ENCODE results near the gene PLGRKT.

Gene PLGRKT

DNA sequence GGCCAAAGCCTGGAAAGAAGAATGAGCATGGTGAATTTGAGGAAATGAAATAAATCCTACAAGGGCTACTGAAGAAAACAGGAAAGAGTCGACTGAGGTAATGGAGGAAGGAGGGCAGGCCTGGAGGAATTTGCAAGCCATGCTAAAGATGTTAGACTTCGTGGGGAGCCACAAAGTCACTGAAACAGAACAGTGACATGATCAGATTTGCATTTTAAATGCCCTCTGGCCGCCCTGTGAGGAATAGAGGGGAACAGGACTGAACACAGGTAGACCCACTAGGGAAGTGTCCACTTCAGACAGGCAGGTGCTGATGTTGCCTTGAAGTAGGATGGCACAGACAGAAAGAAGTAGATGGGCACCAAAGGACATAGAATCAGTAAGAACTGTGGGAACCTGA, 55.2 kb downstream of the PLGRKT start:
- H2BK5ac ChIP-seq (ENCODE audit: low read depth, low read length, poor library complexity) = no peak overlapping the region
- no peak overlapping the region for H3K4me2 ChIP-seq (ENCODE audit: low read length)
- H3K27ac ChIP-seq (ENCODE audit: low read depth, low read length) = no peak overlapping the region
- no peak overlapping the region for H4K8ac ChIP-seq (ENCODE audit: low read depth, low read length)
- no peak overlapping the region for H3K4me3 ChIP-seq (ENCODE audit: low read depth, low read length)
- no peak overlapping the region for H4K12ac ChIP-seq (ENCODE audit: low read depth, low read length)
- H3K23ac ChIP-seq (ENCODE audit: low read length) = no peak overlapping the region
- no peaks in the 10 kb centered on the region for H3K36me3 ChIP-seq (ENCODE audit: control insufficient read depth in 1 of 2, insufficient read depth in 2 of 2, low read length in 2 of 2)
- H3K14ac ChIP-seq (ENCODE audit: low read length) = no peak overlapping the region
- H2AK5ac ChIP-seq (ENCODE audit: low read length) = no peak overlapping the region
- no peaks in the 10 kb centered on the region for H3K79me2 ChIP-seq (ENCODE audit: control insufficient read depth, insufficient read depth, low read length, poor library complexity)
- H3K18ac ChIP-seq (ENCODE audit: low read length) = no peak overlapping the region
- no peak overlapping the region for H2BK12ac ChIP-seq (ENCODE audit: low read length)
- H3K9me3 ChIP-seq (ENCODE audit: insufficient read depth, low read depth, low read length) = no peaks in the 10 kb centered on the region
- no peak overlapping the region for H2BK120ac ChIP-seq (ENCODE audit: insufficient read depth, low read length, poor library complexity)
- no CpG with 5 or more reads among the region's 3 CpGs for WGBS (ENCODE audit: extremely low coverage, insufficient coverage, insufficient read length)
- H4K91ac ChIP-seq (ENCODE audit: low read depth, low read length) = no peak overlapping the region
- no peaks in the 10 kb centered on the region for H3K4me1 ChIP-seq (ENCODE audit: control insufficient read depth in 1 of 2, insufficient read depth in 2 of 2, low read length in 2 of 2)
- no peak for DNase-seq
- peaks cover 2% of the 10 kb centered on the region for H3K79me1 ChIP-seq (ENCODE audit: low read length)
- no peak overlapping the region for H3K4ac ChIP-seq (ENCODE audit: low read depth, low read length)
- no peak overlapping the region for H3K9ac ChIP-seq (ENCODE audit: low read length)
- H3K27me3 ChIP-seq (ENCODE audit: insufficient read depth, low read length) = no peaks in the 10 kb centered on the region
- no peak overlapping the region for H2AFZ ChIP-seq (ENCODE audit: insufficient read depth, low read length, poor library complexity)

GRCh38 chr9:5375790-5376477, 61.8 kb downstream of the PLGRKT start:
- H3K36me3 ChIP-seq (ENCODE audit: control insufficient read depth in 1 of 2, insufficient read depth in 2 of 2, low read length in 2 of 2) = no peaks in the 10 kb centered on the region
- H3K27me3 ChIP-seq (ENCODE audit: insufficient read depth, low read length) = no peaks in the 10 kb centered on the region
- no peaks in the 10 kb centered on the region for H3K9me3 ChIP-seq (ENCODE audit: insufficient read depth, low read depth, low read length)
- peaks cover 3% of the 10 kb centered on the region for H3K79me1 ChIP-seq (ENCODE audit: low read length)
- no peak overlapping the region for H3K4me3 ChIP-seq (ENCODE audit: low read depth, low read length)
- no peak overlapping the region for H4K8ac ChIP-seq (ENCODE audit: low read depth, low read length)
- H2BK12ac ChIP-seq (ENCODE audit: low read length) = no peak overlapping the region
- no peak overlapping the region for H2AK5ac ChIP-seq (ENCODE audit: low read length)
- no peak overlapping the region for H2BK5ac ChIP-seq (ENCODE audit: low read depth, low read length, poor library complexity)
- H3K9ac ChIP-seq (ENCODE audit: low read length) = no peak overlapping the region
- no peak overlapping the region for H3K23ac ChIP-seq (ENCODE audit: low read length)
- no CpG with 5 or more reads among the region's 6 CpGs for WGBS (ENCODE audit: extremely low coverage, insufficient coverage, insufficient read length)
- no peak for DNase-seq
- no peak overlapping the region for H3K14ac ChIP-seq (ENCODE audit: low read length)
- H3K27ac ChIP-seq (ENCODE audit: low read depth, low read length) = no peak overlapping the region
- no peak overlapping the region for H3K4ac ChIP-seq (ENCODE audit: low read depth, low read length)
- no peak overlapping the region for H3K4me2 ChIP-seq (ENCODE audit: low read length)
- H3K4me1 ChIP-seq (ENCODE audit: control insufficient read depth in 1 of 2, insufficient read depth in 2 of 2, low read length in 2 of 2) = peaks cover 2 to 11% of the 10 kb centered on the region in 2 experiments
- no peak overlapping the region for H4K12ac ChIP-seq (ENCODE audit: low read depth, low read length)
- H4K91ac ChIP-seq (ENCODE audit: low read depth, low read length) = no peak overlapping the region
- H3K79me2 ChIP-seq (ENCODE audit: control insufficient read depth, insufficient read depth, low read length, poor library complexity) = no peaks in the 10 kb centered on the region
- no peak overlapping the region for H3K18ac ChIP-seq (ENCODE audit: low read length)
- H2AFZ ChIP-seq (ENCODE audit: insufficient read depth, low read length, poor library complexity) = no peak overlapping the region
- no peak overlapping the region for H2BK120ac ChIP-seq (ENCODE audit: insufficient read depth, low read length, poor library complexity)

GRCh38 chr9:5375091-5375490, 62.6 kb downstream of the PLGRKT start:
- Histone ChIP-seq H3K9me3 (ENCODE audit: insufficient read depth, low read depth, low read length) (no peaks in the 10 kb centered on the region), H3K14ac (ENCODE audit: low read length) (no peak overlapping the region), H3K4me3 (ENCODE audit: low read depth, low read length) (no peak overlapping the region), H2BK120ac (ENCODE audit: insufficient read depth, low read length, poor library complexity) (no peak overlapping the region), H3K4ac (ENCODE audit: low read depth, low read length) (no peak overlapping the region), H4K8ac (ENCODE audit: low read depth, low read length) (no peak overlapping the region), H3K9ac (ENCODE audit: low read length) (no peak overlapping the region), H3K27me3 (ENCODE audit: insufficient read depth, low read length) (no peaks in the 10 kb centered on the region), H3K79me2 (ENCODE audit: control insufficient read depth, insufficient read depth, low read length, poor library complexity) (no peaks in the 10 kb centered on the region), H3K27ac (ENCODE audit: low read depth, low read length) (no peak overlapping the region), H2BK5ac (ENCODE audit: low read depth, low read length, poor library complexity) (no peak overlapping the region), H3K4me2 (ENCODE audit: low read length) (no peak overlapping the region), H2AK5ac (ENCODE audit: low read length) (no peak overlapping the region), H3K23ac (ENCODE audit: low read length) (no peak overlapping the region), H3K18ac (ENCODE audit: low read length) (no peak overlapping the region), H3K36me3 (ENCODE audit: control insufficient read depth in 1 of 2, insufficient read depth in 2 of 2, low read length in 2 of 2) (no peaks in the 10 kb centered on the region), H3K79me1 (ENCODE audit: low read length) (peaks cover 3% of the 10 kb centered on the region), H4K12ac (ENCODE audit: low read depth, low read length) (no peak overlapping the region), H3K4me1 (ENCODE audit: control insufficient read depth in 1 of 2, insufficient read depth in 2 of 2, low read length in 2 of 2) (peaks cover 2 to 11% of the 10 kb centered on the region in 2 experiments), H2AFZ (ENCODE audit: insufficient read depth, low read length, poor library complexity) (no peak overlapping the region), H2BK12ac (ENCODE audit: low read length) (no peak overlapping the region), H4K91ac (ENCODE audit: low read depth, low read length) (no peak overlapping the region)
- no CpG with 5 or more reads among the region's 1 CpG for WGBS (ENCODE audit: extremely low coverage, insufficient coverage, insufficient read length)
- no peak for DNase-seq

DNA sequence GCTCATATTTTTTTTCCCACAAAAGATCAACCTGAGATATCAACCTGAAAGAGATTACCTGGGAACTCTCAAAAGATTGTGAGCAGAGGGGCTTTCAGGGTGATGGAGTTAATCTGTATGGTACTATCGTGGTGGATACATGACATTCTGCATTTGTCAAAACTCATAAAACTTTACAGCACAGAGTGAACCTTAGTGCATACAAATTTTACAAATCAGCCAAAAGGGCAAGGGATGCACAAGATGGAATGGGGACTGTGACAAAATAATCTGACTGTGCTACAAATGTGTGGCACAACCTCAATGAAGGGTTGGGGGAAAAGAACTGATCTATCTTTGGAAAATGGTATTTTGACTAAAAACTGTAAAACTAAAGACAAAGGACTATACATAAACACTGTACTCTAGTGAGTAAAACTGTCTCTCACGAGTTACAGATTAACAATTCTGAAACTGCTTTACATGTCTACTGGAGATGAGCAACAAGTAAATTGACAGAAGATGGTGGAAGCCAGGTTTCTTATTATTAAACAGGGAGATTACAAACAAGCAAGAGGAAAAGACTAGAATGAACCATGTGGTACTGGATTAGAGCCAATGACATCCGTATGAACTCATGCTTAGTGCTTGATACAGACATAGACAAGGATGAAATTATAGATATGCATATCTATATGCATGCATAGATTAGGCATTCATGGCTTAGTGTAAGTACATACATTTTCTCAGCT, 73.3 kb downstream of the PLGRKT start:
- no peak overlapping the region for H2BK120ac ChIP-seq (ENCODE audit: insufficient read depth, low read length, poor library complexity)
- no peak overlapping the region for H3K9ac ChIP-seq (ENCODE audit: low read length)
- no peaks in the 10 kb centered on the region for H3K4me1 ChIP-seq (ENCODE audit: control insufficient read depth in 1 of 2, insufficient read depth in 2 of 2, low read length in 2 of 2)
- no CpG with 5 or more reads among the region's 3 CpGs for WGBS (ENCODE audit: extremely low coverage, insufficient coverage, insufficient read length)
- H4K12ac ChIP-seq (ENCODE audit: low read depth, low read length) = no peak overlapping the region
- H2BK12ac ChIP-seq (ENCODE audit: low read length) = no peak overlapping the region
- no peak for DNase-seq
- no peaks in the 10 kb centered on the region for H3K79me1 ChIP-seq (ENCODE audit: low read length)
- H2AK5ac ChIP-seq (ENCODE audit: low read length) = no peak overlapping the region
- H3K4me2 ChIP-seq (ENCODE audit: low read length) = no peak overlapping the region
- no peaks in the 10 kb centered on the region for H3K36me3 ChIP-seq (ENCODE audit: control insufficient read depth in 1 of 2, insufficient read depth in 2 of 2, low read length in 2 of 2)
- no peak overlapping the region for H3K14ac ChIP-seq (ENCODE audit: low read length)
- no peaks in the 10 kb centered on the region for H3K79me2 ChIP-seq (ENCODE audit: control insufficient read depth, insufficient read depth, low read length, poor library complexity)
- no peak overlapping the region for H2AFZ ChIP-seq (ENCODE audit: insufficient read depth, low read length, poor library complexity)
- H3K18ac ChIP-seq (ENCODE audit: low read length) = no peak overlapping the region
- no peak overlapping the region for H4K91ac ChIP-seq (ENCODE audit: low read depth, low read length)
- no peaks in the 10 kb centered on the region for H3K27me3 ChIP-seq (ENCODE audit: insufficient read depth, low read length)
- no peak overlapping the region for H3K4me3 ChIP-seq (ENCODE audit: low read depth, low read length)
- H3K23ac ChIP-seq (ENCODE audit: low read length) = no peak overlapping the region
- no peak overlapping the region for H3K27ac ChIP-seq (ENCODE audit: low read depth, low read length)
- H3K4ac ChIP-seq (ENCODE audit: low read depth, low read length) = no peak overlapping the region
- H3K9me3 ChIP-seq (ENCODE audit: insufficient read depth, low read depth, low read length) = peaks cover 2% of the 10 kb centered on the region
- H2BK5ac ChIP-seq (ENCODE audit: low read depth, low read length, poor library complexity) = no peak overlapping the region
- no peak overlapping the region for H4K8ac ChIP-seq (ENCODE audit: low read depth, low read length)

Measured in trophoblast cell (in vitro differentiated cells and primary cell).